HL-60 (cell line): Measurements from ENCODE around the gene TRAK2.

Experiments used
- DNase-seq, 2 experiments: peaks; one replicate each; pipeline ENCODE4 v3.0.0-alpha.2; 2010 to 2020; ENCODE audit warnings: low read depth in 1 of 2, low spot score in 1 of 2
- H3K27ac ChIP-seq: fragments of 250-450 bp; sonication (Bioruptor Pico); replicated peaks from 2 replicates; pipeline ENCODE4 v1.5.1; 2020; ENCODE audit warnings: mild to moderate bottlenecking, moderate library complexity
- H3K27me3 ChIP-seq: fragments of 250-450 bp; sonication (Bioruptor Pico); 2 replicates; pipeline ENCODE4 v1.5.1; 2021; ENCODE audit warnings: mild to moderate bottlenecking, moderate library complexity; ENCODE audit not compliant: insufficient read depth, poor library complexity, severe bottlenecking
- H3K4me3 ChIP-seq: replicated peaks from 2 replicates; pipeline ENCODE4 v1.5.1; 2011; ENCODE audit warnings: mild to moderate bottlenecking, control low read depth, low read length; ENCODE audit not compliant: insufficient read depth
- CTCF ChIP-seq: IDR thresholded peaks from one replicate; pipeline ENCODE4 v1.5.1; 2011; ENCODE audit warnings: low read length, control low read depth, inconsistent platforms; ENCODE audit not compliant: insufficient read depth
- GABPA ChIP-seq: IDR thresholded peaks from 2 replicates; pipeline ENCODE4 v1.6.1; 2012; ENCODE audit warnings: low read depth
- POLR2AphosphoS5 ChIP-seq: IDR thresholded peaks from 2 replicates; pipeline ENCODE4 v1.6.1; 2012; ENCODE audit warnings: low read depth
- REST ChIP-seq: IDR thresholded peaks from 2 replicates; pipeline ENCODE4 v1.6.1; 2012; ENCODE audit warnings: low read depth; ENCODE audit not compliant: insufficient replicate concordance
- SPI1 ChIP-seq: IDR thresholded peaks from 2 replicates; pipeline ENCODE4 v1.6.1; 2012; ENCODE audit warnings: low read depth, mild to moderate bottlenecking, borderline replicate concordance

The TRAK2 gene

GRCh38 chr2:201470821-201471731 lies 19.8 kb upstream of the TRAK2 start:
- no peaks in the 10 kb centered on the region for H3K27me3 ChIP-seq
- no peak for DNase-seq
- H3K27ac ChIP-seq = no peak overlapping the region
- TF ChIP-seq GABPA (no peak), CTCF (no peak), SPI1 (no peak), REST (no peak), POLR2AphosphoS5 (no peak)
- no peak overlapping the region for H3K4me3 ChIP-seq

- no peak for TF ChIP-seq GABPA
- TF ChIP-seq CTCF = no peak
- TF ChIP-seq SPI1 = no peak
- no peak for TF ChIP-seq REST
- TF ChIP-seq POLR2AphosphoS5 = no peak
- Histone ChIP-seq H3K4me3 (no peak overlapping the region), H3K27me3 (no peaks in the 10 kb centered on the region), H3K27ac (no peak overlapping the region)
- DNase-seq = no peak
Measured at GRCh38 chr2:201467666-201468065, 16.4 kb upstream of the TRAK2 start.

GRCh38 chr2:201466050-201466675 lies 14.9 kb upstream of the TRAK2 start:
- Histone ChIP-seq H3K27me3 (no peaks in the 10 kb centered on the region), H3K4me3 (no peak overlapping the region), H3K27ac (no peak overlapping the region)
- TF ChIP-seq GABPA = no peak
- no peak for TF ChIP-seq CTCF
- TF ChIP-seq POLR2AphosphoS5 = no peak
- no peak for DNase-seq
